ENCODE results near the gene TOR4A.

The TOR4A gene

GRCh38 chr9:137286975-137287383, 9.5 kb downstream of the TOR4A start:
- H3K9me3 Mint-ChIP-seq = no peaks in the 10 kb centered on the region
- no peak overlapping the region for H3K4me3 Mint-ChIP-seq
- peaks cover 8% of the 10 kb centered on the region for H3K4me1 Mint-ChIP-seq (ENCODE audit: low read depth)
- no peaks in the 10 kb centered on the region for H3K27me3 Mint-ChIP-seq
- H3K36me3 Mint-ChIP-seq (ENCODE audit: low read depth) = no peaks in the 10 kb centered on the region
- no peak overlapping the region for H3K27ac Mint-ChIP-seq

- no peak overlapping the region for H3K27ac Mint-ChIP-seq
- H3K4me1 Mint-ChIP-seq (ENCODE audit: low read depth) = peaks cover 13% of the 10 kb centered on the region
- H3K27me3 Mint-ChIP-seq = peaks cover 30% of the 10 kb centered on the region
- no peak overlapping the region for H3K4me3 Mint-ChIP-seq
- no peaks in the 10 kb centered on the region for H3K9me3 Mint-ChIP-seq
- no peaks in the 10 kb centered on the region for H3K36me3 Mint-ChIP-seq (ENCODE audit: low read depth)
Observed at GRCh38 chr9:137293094-137293481, 15.6 kb downstream of the TOR4A start.

GRCh38 chr9:137293482-137294090, 16.1 kb downstream of the TOR4A start:
- Mint-ChIP-seq H3K9me3 (no peaks in the 10 kb centered on the region), H3K27me3 (peaks cover 32% of the 10 kb centered on the region), H3K4me3 (no peak overlapping the region), H3K27ac (no peak overlapping the region), H3K4me1 (ENCODE audit: low read depth) (peaks cover 13% of the 10 kb centered on the region), H3K36me3 (ENCODE audit: low read depth) (no peaks in the 10 kb centered on the region)

- Mint-ChIP-seq H3K36me3 (ENCODE audit: low read depth) (no peaks in the 10 kb centered on the region), H3K4me3 (peak overlapping the region; percentile 51), H3K27ac (no peak overlapping the region), H3K9me3 (no peaks in the 10 kb centered on the region), H3K27me3 (peaks cover 38% of the 10 kb centered on the region), H3K4me1 (ENCODE audit: low read depth) (peaks cover 13% of the 10 kb centered on the region)
Observed at GRCh38 chr9:137294091-137294680, 16.7 kb downstream of the TOR4A start.

- Mint-ChIP-seq H3K4me3 (peak overlapping the region; percentile 51), H3K27ac (no peak overlapping the region), H3K4me1 (ENCODE audit: low read depth) (peaks cover 14% of the 10 kb centered on the region), H3K9me3 (no peaks in the 10 kb centered on the region), H3K27me3 (peaks cover 39% of the 10 kb centered on the region), H3K36me3 (ENCODE audit: low read depth) (no peaks in the 10 kb centered on the region)
Observed at GRCh38 chr9:137294681-137295237, 17.2 kb downstream of the TOR4A start.

GRCh38 chr9:137295238-137295811, 17.8 kb downstream of the TOR4A start:
- H3K27me3 Mint-ChIP-seq = peaks cover 42% of the 10 kb centered on the region
- no peaks in the 10 kb centered on the region for H3K36me3 Mint-ChIP-seq (ENCODE audit: low read depth)
- no peak overlapping the region for H3K4me3 Mint-ChIP-seq
- H3K4me1 Mint-ChIP-seq (ENCODE audit: low read depth) = peaks cover 17% of the 10 kb centered on the region
- H3K9me3 Mint-ChIP-seq = no peaks in the 10 kb centered on the region
- no peak overlapping the region for H3K27ac Mint-ChIP-seq

- Mint-ChIP-seq H3K36me3 (ENCODE audit: low read depth) (no peaks in the 10 kb centered on the region), H3K27ac (no peak overlapping the region), H3K4me1 (ENCODE audit: low read depth) (peaks cover 21% of the 10 kb centered on the region), H3K9me3 (no peaks in the 10 kb centered on the region), H3K4me3 (peak overlapping the region; percentile 17), H3K27me3 (peaks cover 46% of the 10 kb centered on the region)
Observed at GRCh38 chr9:137295849-137296669, 18.5 kb downstream of the TOR4A start.

- H3K9me3 Mint-ChIP-seq = no peaks in the 10 kb centered on the region
- H3K27me3 Mint-ChIP-seq = peaks cover 46% of the 10 kb centered on the region
- no peak overlapping the region for H3K27ac Mint-ChIP-seq
- H3K4me3 Mint-ChIP-seq = peak overlapping the region; percentile 17
- peaks cover 21% of the 10 kb centered on the region for H3K4me1 Mint-ChIP-seq (ENCODE audit: low read depth)
- no peaks in the 10 kb centered on the region for H3K36me3 Mint-ChIP-seq (ENCODE audit: low read depth)
Observed at GRCh38 chr9:137296670-137297664, 19.4 kb downstream of the TOR4A start.

GRCh38 chr9:137297966-137298365, 20.4 kb downstream of the TOR4A start:
- no peak overlapping the region for H3K27ac Mint-ChIP-seq
- no peaks in the 10 kb centered on the region for H3K9me3 Mint-ChIP-seq
- H3K36me3 Mint-ChIP-seq (ENCODE audit: low read depth) = no peaks in the 10 kb centered on the region
- H3K4me1 Mint-ChIP-seq (ENCODE audit: low read depth) = peaks cover 21% of the 10 kb centered on the region
- peaks cover 44% of the 10 kb centered on the region for H3K27me3 Mint-ChIP-seq
- H3K4me3 Mint-ChIP-seq = no peak overlapping the region

- Mint-ChIP-seq H3K27me3 (peaks cover 39% of the 10 kb centered on the region), H3K27ac (no peak overlapping the region), H3K4me3 (no peak overlapping the region), H3K36me3 (ENCODE audit: low read depth) (no peaks in the 10 kb centered on the region), H3K4me1 (ENCODE audit: low read depth) (peaks cover 21% of the 10 kb centered on the region), H3K9me3 (no peaks in the 10 kb centered on the region)
Observed at GRCh38 chr9:137298401-137299202, 21.1 kb downstream of the TOR4A start.

- H3K4me3 Mint-ChIP-seq = no peak overlapping the region
- no peaks in the 10 kb centered on the region for H3K9me3 Mint-ChIP-seq
- H3K4me1 Mint-ChIP-seq (ENCODE audit: low read depth) = peaks cover 21% of the 10 kb centered on the region
- H3K36me3 Mint-ChIP-seq (ENCODE audit: low read depth) = no peaks in the 10 kb centered on the region
- peaks cover 33% of the 10 kb centered on the region for H3K27me3 Mint-ChIP-seq
- H3K27ac Mint-ChIP-seq = no peak overlapping the region
Observed at GRCh38 chr9:137299203-137299565, 21.7 kb downstream of the TOR4A start.

GRCh38 chr9:137299938-137300337, 22.4 kb downstream of the TOR4A start:
- H3K36me3 Mint-ChIP-seq (ENCODE audit: low read depth) = no peaks in the 10 kb centered on the region
- no peaks in the 10 kb centered on the region for H3K9me3 Mint-ChIP-seq
- H3K4me3 Mint-ChIP-seq = peak overlapping the region; percentile 20
- H3K4me1 Mint-ChIP-seq (ENCODE audit: low read depth) = peaks cover 14% of the 10 kb centered on the region
- no peak overlapping the region for H3K27ac Mint-ChIP-seq
- H3K27me3 Mint-ChIP-seq = peaks cover 30% of the 10 kb centered on the region

GRCh38 chr9:137300567-137301080, 23.1 kb downstream of the TOR4A start:
- Mint-ChIP-seq H3K36me3 (ENCODE audit: low read depth) (no peaks in the 10 kb centered on the region), H3K9me3 (no peaks in the 10 kb centered on the region), H3K27ac (no peak overlapping the region), H3K27me3 (peaks cover 30% of the 10 kb centered on the region), H3K4me1 (ENCODE audit: low read depth) (peaks cover 18% of the 10 kb centered on the region), H3K4me3 (peak overlapping the region; percentile 80)

Data from stimulated activated naive CD8-positive, alpha-beta T cell treated with anti-CD3 and anti-CD28 coated beads, Interleukin-15, Interleukin-2, amounts not matched to agents 100 ng/mL and 50 ng/mL, for 24 hours (primary cell).